GM18909 (cell line): ENCODE measurements around the gene MUS81.

Experiments
- ATAC-seq: cut with Tn5 transposase; IDR thresholded peaks from one replicate; pipeline ENCODE4 v1.9.1; 2021; ENCODE audit warnings: mild to moderate bottlenecking; ENCODE audit not compliant: unreplicated experiment, poor library complexity

MUS81 gene

GRCh38 chr11:65859095-65859811 is 980 bp upstream of the MUS81 start:
- peak; percentile 55 for ATAC-seq

- ATAC-seq = no peak
Observed at GRCh38 chr11:65859812-65860277, 388 bp upstream of the MUS81 start.

GRCh38 chr11:65861165-65861505 is 902 bp downstream of the MUS81 start:
- ATAC-seq = no peak

GRCh38 chr11:65861533-65862183 is 1.4 kb downstream of the MUS81 start:
- no peak for ATAC-seq

- ATAC-seq = no peak
Observed at GRCh38 chr11:65862191-65862735, 2.0 kb downstream of the MUS81 start.

- ATAC-seq = no peak
Observed at GRCh38 chr11:65862941-65863888, 3.0 kb downstream of the MUS81 start.

- no peak for ATAC-seq
Observed at GRCh38 chr11:65863889-65864705, 3.9 kb downstream of the MUS81 start.

- ATAC-seq = no peak
Observed at GRCh38 chr11:65864706-65865471, 4.7 kb downstream of the MUS81 start.

- ATAC-seq = no peak
Observed at GRCh38 chr11:65865550-65866172, 5.4 kb downstream of the MUS81 start.

- no peak for ATAC-seq
Observed at GRCh38 chr11:65866509-65867283, 6.5 kb downstream of the MUS81 start.

- ATAC-seq = no peak
Observed at GRCh38 chr11:65867284-65868071, 7.2 kb downstream of the MUS81 start.

GRCh38 chr11:65868076-65868667 is 7.9 kb downstream of the MUS81 start:
- ATAC-seq = no peak

GRCh38 chr11:65868907-65869306 is 8.7 kb downstream of the MUS81 start:
- ATAC-seq = no peak

GRCh38 chr11:65869643-65870306 is 9.5 kb downstream of the MUS81 start:
- no peak for ATAC-seq

- no peak for ATAC-seq
Observed at GRCh38 chr11:65870307-65870658, 10.1 kb downstream of the MUS81 start.
